Sigmoid colon (tissue), 7 donors: ENCODE measurements around the gene NLRX1. TPM values are rescaled to one million over a fixed set of nuclear protein-coding genes. Genes with fewer than 3 reads are reported as not detected.
A peak's percentile ranks its signal among the peaks of the same experiment; 100 is the strongest.

ENCODE experiments used
- DNase-seq: peaks from one replicate; pipeline ENCODE4 v3.0.0-alpha.2; 2019
- H3K27ac ChIP-seq, 4 donors: fragments of 200-600 bp; sonication (generic); one replicate each; pipeline ENCODE4 v1.5.1; 2016 to 2019; ENCODE audit warnings: mild to moderate bottlenecking in 1 of 4
- H3K27me3 ChIP-seq, 3 donors: fragments of 200-600 bp; sonication (generic); one replicate each; pipeline ENCODE4 v1.5.1; 2019; ENCODE audit warnings: mild to moderate bottlenecking in 1 of 3
- H3K36me3 ChIP-seq, 4 donors: fragments of 200-600 bp; sonication (generic); one replicate each; pipeline ENCODE4 v1.5.1; 2016 to 2019
- H3K4me1 ChIP-seq, 4 donors: fragments of 200-600 bp; sonication (generic); one replicate each; pipeline ENCODE4 v1.5.1; 2017 to 2019
- H3K4me3 ChIP-seq, 4 donors: fragments of 200-600 bp; sonication (generic); one replicate each; pipeline ENCODE4 v1.5.1; 2017 to 2019; ENCODE audit warnings: mild to moderate bottlenecking in 2 of 4, moderate library complexity in 1 of 4
- H3K9me3 ChIP-seq, 4 donors: fragments of 200-600 bp in 3 of 4; sonication (generic) in 3 of 4; one replicate each; pipeline versions ENCODE4 v1.5.1 to v1.6.1; 2013 to 2019
- CTCF ChIP-seq, 4 experiments: fragments of 450-650 bp in 3 of 4; fragments of 200-600 bp in 1 of 4; IDR thresholded peaks; one replicate each; pipeline ENCODE4 v1.5.1; 2016 to 2019; ENCODE audit warnings: antibody characterized with exemption in 4 of 4, mild to moderate bottlenecking in 3 of 4, moderate library complexity in 2 of 4
- EP300 ChIP-seq, 4 donors: sonication (generic); formaldehyde crosslinking; IDR thresholded peaks; one replicate each; pipeline ENCODE4 v1.6.1; 2017; ENCODE audit warnings: antibody characterized with exemption in 4 of 4
- POLR2A ChIP-seq, 2 donors: fragments of 450-650 bp; IDR thresholded peaks; one replicate each; pipeline ENCODE4 v1.6.1; 2016; ENCODE audit warnings: antibody characterized with exemption in 2 of 2, mild to moderate bottlenecking in 2 of 2, moderate library complexity in 2 of 2
- POLR2AphosphoS5 ChIP-seq, 4 donors: sonication (generic); formaldehyde crosslinking; IDR thresholded peaks; one replicate each; pipeline ENCODE4 v1.6.1; 2017; ENCODE audit warnings: antibody characterized with exemption in 4 of 4
- WGBS, 2 donors: extraction: QIAGEN DNeasy Blood & Tissue Kit; methylation state at CpG; one replicate each; pipeline ENCODE4 v1.1.7; 2013; 5-methylcytosine and 5-hydroxymethylcytosine counted together
- intact Hi-C: fragments of 100-400 bp; cut with DNase I; formaldehyde crosslinking; loops from one replicate; pipeline ENCODE4 v1.15.1; 2023
- polyA plus RNA-seq, 3 donors: library from polyadenylated mRNA; stranded (reverse); fragments of 200-250 nt; gene quantifications; one replicate each; pipeline ENCODE4 v1.2.3, GENCODE V29; 2013
- total RNA-seq, 4 donors: library from RNA; depleted of rRNA; stranded (reverse); fragments of >200 nt; gene quantifications; one replicate each; pipeline ENCODE4 v1.1.0, GENCODE V29; 2016
- donor health status: healthy with polysubstance abuse.
- donor health status: Bipolar disorder and iron deficiency.
- donor health status: healthy.

The NLRX1 gene
- total and polyA plus RNA-seq, 7 donors, result 3.9 to 21.9 (median 10.7) TPM

GRCh38 chr11:119147604-119148333 is 20.8 kb upstream of the NLRX1 start:
- intact Hi-C loops, result no loop called here
- H3K4me1 ChIP-seq, result peaks cover 0 to 21% (median 17%) of the 10 kb centered on the region in 4 donors
- no peak for DNase-seq
- WGBS, 2 donors, result 45 to 47% methylated on average over 6 of the region's 6 CpGs
- no peaks in the 10 kb centered on the region for H3K9me3 ChIP-seq
- no peak overlapping the region for H3K4me3 ChIP-seq
- no peaks in the 10 kb centered on the region for H3K36me3 ChIP-seq
- TF ChIP-seq CTCF (IDR thresholded peaks at IDR 0.05) (no peak), EP300 (IDR thresholded peaks at IDR 0.05) (no peak), POLR2AphosphoS5 (IDR thresholded peaks at IDR 0.05) (no peak), POLR2A (IDR thresholded peaks at IDR 0.05) (no peak)
- H3K27ac ChIP-seq, result no peak overlapping the region
- H3K27me3 ChIP-seq, result peaks cover 2 to 52% (median 26%) of the 10 kb centered on the region in 3 donors

GRCh38 chr11:119148720-119149017 is 19.9 kb upstream of the NLRX1 start:
- Histone ChIP-seq H3K4me3 (peak overlapping the region; percentile 43 to 65 (median 58)), H3K27ac (peak overlapping the region in 1 of 4 donors; percentile 34), H3K4me1 (peaks cover 0 to 21% (median 17%) of the 10 kb centered on the region in 4 donors), H3K27me3 (peaks cover 2 to 50% (median 26%) of the 10 kb centered on the region in 3 donors), H3K9me3 (no peaks in the 10 kb centered on the region), H3K36me3 (no peaks in the 10 kb centered on the region)
- no peak for DNase-seq
- WGBS, 2 donors, result 2% methylated on average over 16 of the region's 16 CpGs
- intact Hi-C loops, result no loop called here
- TF ChIP-seq CTCF (IDR thresholded peaks at IDR 0.05) (no peak), POLR2A (IDR thresholded peaks at IDR 0.05) (no peak), EP300 (IDR thresholded peaks at IDR 0.05) (no peak), POLR2AphosphoS5 (IDR thresholded peaks at IDR 0.05) (no peak)

- Histone ChIP-seq H3K9me3 (no peaks in the 10 kb centered on the region), H3K36me3 (no peaks in the 10 kb centered on the region), H3K27ac (peak within 1 kb of the TSS in 1 of 4 donors; percentile 34), H3K4me3 (peak within 1 kb of the TSS; percentile 43 to 65 (median 58)), H3K4me1 (peaks cover 0 to 21% (median 17%) of the 10 kb centered on the region in 4 donors), H3K27me3 (peaks cover 2 to 50% (median 26%) of the 10 kb centered on the region in 3 donors)
- WGBS, 2 donors, result 1% methylated on average over 73 of the region's 73 CpGs
- no peak for DNase-seq
- intact Hi-C loops, result no loop called here
- TF ChIP-seq POLR2AphosphoS5 (IDR thresholded peaks at IDR 0.05) (no peak), EP300 (IDR thresholded peaks at IDR 0.05) (no peak), CTCF (IDR thresholded peaks at IDR 0.05) (no peak), POLR2A (IDR thresholded peaks at IDR 0.05) (no peak)
These were observed 19.3 kb upstream of the NLRX1 start, which contains the start of gene ABCG4 for GRCh38 chr11:119149018-119149785. Gene ABCG4 (plus strand): TSS chr11:119149052. CDS start chr11:119149966, 914 bp downstream.

GRCh38 chr11:119149786-119150275 is 18.7 kb upstream of the NLRX1 start:
- TF ChIP-seq EP300 (IDR thresholded peaks at IDR 0.05) (no peak), POLR2AphosphoS5 (IDR thresholded peaks at IDR 0.05) (no peak), POLR2A (IDR thresholded peaks at IDR 0.05) (no peak), CTCF (IDR thresholded peaks at IDR 0.05) (no peak)
- H3K4me1 ChIP-seq, result peaks cover 0 to 18% (median 16%) of the 10 kb centered on the region in 4 donors
- H3K27me3 ChIP-seq, result peaks cover 2 to 50% (median 26%) of the 10 kb centered on the region in 3 donors
- peak overlapping the region in 3 of 4 donors; percentile 56 to 65 (median 59) for H3K4me3 ChIP-seq
- H3K27ac ChIP-seq, result no peak overlapping the region
- H3K36me3 ChIP-seq, result no peaks in the 10 kb centered on the region
- 23 to 28% methylated on average over 33 of the region's 33 CpGs for WGBS, 2 donors
- intact Hi-C loops, result no loop called here
- no peaks in the 10 kb centered on the region for H3K9me3 ChIP-seq
- no peak for DNase-seq
